Cardiac muscle cell (in vitro differentiated cells and primary cell): ENCODE data around the gene USP24. TPM values are rescaled to one million over a fixed set of nuclear protein-coding genes. Genes with fewer than 3 reads are reported as not detected.

Experiments used
- DNase-seq, 2 donors: peaks; one replicate each; pipeline versions ENCODE4 v3.0.0 to v3.0.0-alpha.2; 2010 to 2017; ENCODE audit warnings: low read depth in 1 of 2, low spot score in 1 of 2
- H3K27ac ChIP-seq: fragments of 200-600 bp; sonication (generic); 2 replicates; pipeline ENCODE4 v1.5.1; 2016
- H3K27me3 ChIP-seq: fragments of 200-600 bp; sonication (generic); 2 replicates; pipeline ENCODE4 v1.6.0; 2016; ENCODE audit warnings: control low read depth
- H3K36me3 ChIP-seq: fragments of 200-600 bp; sonication (generic); 2 replicates; pipeline ENCODE4 v1.5.1; 2016; ENCODE audit warnings: control low read depth
- H3K4me1 ChIP-seq: fragments of 200-600 bp; sonication (generic); 2 replicates; pipeline ENCODE4 v1.8.1; 2017; ENCODE audit warnings: low read depth, mild to moderate bottlenecking, mixed run types
- H3K4me3 ChIP-seq: fragments of 200-600 bp; sonication (generic); 2 replicates; pipeline ENCODE4 v1.5.1; 2016; ENCODE audit warnings: mild to moderate bottlenecking
- H3K9me3 ChIP-seq: fragments of 200-600 bp; sonication (generic); 2 replicates; pipeline ENCODE4 v1.5.1; 2017; ENCODE audit warnings: low read depth, mild to moderate bottlenecking, control low read depth
- polyA plus RNA-seq: library from polyadenylated mRNA; unstranded; fragments of >200 nt; fragmentation: Nextera tagmentation; extraction: Ambion mirVana; gene quantifications from 2 replicates; pipeline ENCODE4 v1.2.1, GENCODE V29; 2016
- total RNA-seq: library from RNA; depleted of rRNA; stranded (reverse); fragments of >200 nt; gene quantifications from 2 replicates; pipeline ENCODE4 v1.2.3, GENCODE V29; 2016
- TF ChIP-seq, protein P1 (sequence below): IDR thresholded peaks from 2 replicates; pipeline ENCODE4 v1.5.1; 2012; ENCODE audit warnings: low read depth, mild to moderate bottlenecking, low read length

USP24 gene
- total and polyA plus RNA-seq, 2 experiments from 2014 or later: 8.0 to 34.9 TPM

DNA sequence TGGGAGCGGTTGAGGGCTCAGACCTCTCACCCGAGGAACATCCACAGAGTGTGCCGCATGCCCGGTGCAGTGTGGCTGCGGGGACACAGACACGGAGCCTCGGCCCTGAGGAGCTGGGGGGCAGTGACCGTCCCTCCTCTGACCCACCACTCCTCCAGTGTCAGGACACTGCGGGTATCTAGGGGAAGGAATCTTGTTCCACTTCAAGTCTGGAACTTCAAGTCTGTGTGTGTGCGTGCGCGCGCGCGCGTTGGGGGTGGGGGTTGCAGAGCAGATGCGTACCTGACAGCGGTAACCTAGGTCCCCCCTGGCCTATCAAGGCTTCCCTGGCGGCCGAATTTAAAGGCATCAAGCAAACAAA is 158.6 kb downstream of the USP24 start:
- Histone ChIP-seq H3K36me3 (no peaks in the 10 kb centered on the region), H3K4me1 (no peaks in the 10 kb centered on the region), H3K4me3 (no peak overlapping the region), H3K27me3 (no peaks in the 10 kb centered on the region), H3K27ac (no peak overlapping the region), H3K9me3 (no peaks in the 10 kb centered on the region)
- TF ChIP-seq, protein P1, sequence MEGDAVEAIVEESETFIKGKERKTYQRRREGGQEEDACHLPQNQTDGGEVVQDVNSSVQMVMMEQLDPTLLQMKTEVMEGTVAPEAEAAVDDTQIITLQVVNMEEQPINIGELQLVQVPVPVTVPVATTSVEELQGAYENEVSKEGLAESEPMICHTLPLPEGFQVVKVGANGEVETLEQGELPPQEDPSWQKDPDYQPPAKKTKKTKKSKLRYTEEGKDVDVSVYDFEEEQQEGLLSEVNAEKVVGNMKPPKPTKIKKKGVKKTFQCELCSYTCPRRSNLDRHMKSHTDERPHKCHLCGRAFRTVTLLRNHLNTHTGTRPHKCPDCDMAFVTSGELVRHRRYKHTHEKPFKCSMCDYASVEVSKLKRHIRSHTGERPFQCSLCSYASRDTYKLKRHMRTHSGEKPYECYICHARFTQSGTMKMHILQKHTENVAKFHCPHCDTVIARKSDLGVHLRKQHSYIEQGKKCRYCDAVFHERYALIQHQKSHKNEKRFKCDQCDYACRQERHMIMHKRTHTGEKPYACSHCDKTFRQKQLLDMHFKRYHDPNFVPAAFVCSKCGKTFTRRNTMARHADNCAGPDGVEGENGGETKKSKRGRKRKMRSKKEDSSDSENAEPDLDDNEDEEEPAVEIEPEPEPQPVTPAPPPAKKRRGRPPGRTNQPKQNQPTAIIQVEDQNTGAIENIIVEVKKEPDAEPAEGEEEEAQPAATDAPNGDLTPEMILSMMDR: no peak
- DNase-seq: no peak

DNA sequence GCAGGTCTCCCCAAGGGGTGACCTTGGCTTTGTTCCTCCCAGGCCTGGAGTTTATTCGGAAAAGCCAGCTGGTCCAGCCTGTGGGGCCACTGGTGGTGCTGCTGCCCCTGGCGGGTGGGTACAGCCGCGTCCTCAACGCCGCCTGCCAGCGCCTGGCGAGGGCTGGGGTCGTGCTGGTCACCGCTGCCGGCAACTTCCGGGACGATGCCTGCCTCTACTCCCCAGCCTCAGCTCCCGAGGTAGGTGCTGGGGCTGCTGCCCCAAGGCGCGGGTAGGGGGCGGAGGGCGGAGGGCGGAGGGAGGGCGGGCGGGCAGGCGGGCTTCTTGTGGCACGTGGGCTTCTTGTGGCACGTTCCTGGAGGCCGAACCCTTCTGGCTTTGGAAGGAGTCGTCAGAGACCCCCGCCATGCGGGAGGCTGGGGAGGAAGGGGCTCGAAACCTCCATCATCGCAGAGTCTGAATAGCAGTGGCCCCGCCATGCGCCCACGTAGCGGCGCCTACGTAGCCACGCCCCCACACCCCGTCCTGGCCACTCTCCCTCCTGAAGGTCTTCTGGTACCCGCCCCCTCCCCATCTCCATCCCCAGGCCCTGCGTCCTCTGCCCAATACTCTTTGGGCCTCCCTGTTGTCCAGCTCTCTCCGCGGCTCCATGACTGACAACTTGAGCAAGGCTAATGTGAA is 159.1 kb downstream of the USP24 start:
- TF ChIP-seq, protein P1: no peak
- Histone ChIP-seq H3K36me3 (no peaks in the 10 kb centered on the region), H3K9me3 (no peaks in the 10 kb centered on the region), H3K4me1 (no peaks in the 10 kb centered on the region), H3K27ac (no peak overlapping the region), H3K4me3 (no peak overlapping the region), H3K27me3 (no peaks in the 10 kb centered on the region)
- no peak for DNase-seq

DNA sequence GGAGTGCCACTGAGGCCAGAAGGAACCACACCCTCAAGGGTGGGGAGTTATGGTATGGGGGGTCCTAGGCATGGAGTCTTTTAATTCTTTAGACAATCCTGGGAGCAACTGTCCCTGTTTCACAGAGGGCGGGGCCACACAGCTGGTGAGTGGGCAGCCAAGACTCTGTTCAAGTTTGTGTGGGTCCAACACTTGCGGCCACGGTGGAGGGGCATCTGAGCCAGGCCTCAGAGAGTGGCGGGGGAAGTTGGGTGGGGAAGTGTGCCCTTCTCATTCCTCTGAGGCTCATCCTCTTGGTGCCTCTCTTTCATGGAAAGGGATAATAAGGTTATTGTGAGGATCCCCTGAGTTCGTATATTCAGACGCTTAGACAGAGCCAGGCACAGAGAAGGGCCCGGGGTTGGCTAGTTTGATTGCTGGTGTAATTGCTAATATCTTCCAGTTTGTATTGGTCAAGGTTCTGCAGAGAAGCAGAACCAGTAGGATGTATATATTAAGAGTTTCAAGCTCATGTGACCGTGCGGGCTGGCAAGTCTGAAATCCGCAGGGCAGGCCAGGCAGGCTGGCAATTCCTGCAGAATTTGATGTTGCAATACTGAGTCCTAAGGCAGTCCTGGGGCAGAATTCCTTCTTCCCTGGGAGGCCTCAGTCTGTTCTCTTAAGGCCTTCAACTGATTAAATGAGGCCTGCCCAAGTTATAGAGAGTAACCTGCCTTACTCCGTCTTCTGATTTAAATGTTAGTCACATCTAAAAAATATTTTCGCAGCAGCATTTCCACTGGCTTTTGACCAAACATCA is 159.9 kb downstream of the USP24 start:
- TF ChIP-seq, protein P1: no peak
- Histone ChIP-seq H3K36me3 (no peaks in the 10 kb centered on the region), H3K27ac (no peak overlapping the region), H3K9me3 (no peaks in the 10 kb centered on the region), H3K4me3 (no peak overlapping the region), H3K4me1 (no peaks in the 10 kb centered on the region), H3K27me3 (no peaks in the 10 kb centered on the region)
- peak in 1 of 2 donors; percentile 33 for DNase-seq

DNA sequence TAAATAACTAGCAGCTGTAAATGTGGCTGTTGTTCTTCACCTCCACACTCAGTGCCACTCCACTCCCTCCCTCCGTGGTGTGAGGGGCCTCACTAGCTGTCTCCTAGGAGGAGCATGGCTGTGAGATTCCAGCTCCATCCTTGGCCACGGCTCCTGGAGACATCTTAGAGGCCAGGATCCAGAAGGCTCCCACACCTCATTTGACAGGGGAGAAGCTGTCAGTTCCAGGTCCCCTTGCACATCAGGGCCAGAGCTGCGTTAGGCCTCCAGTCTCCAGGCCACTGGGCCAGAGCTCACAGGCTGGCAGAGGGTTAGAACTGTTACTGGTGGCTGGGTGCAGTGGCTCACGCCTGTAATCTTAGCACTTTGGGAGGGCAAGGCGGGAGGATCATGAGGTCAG is 160.8 kb downstream of the USP24 start:
- DNase-seq: no peak
- Histone ChIP-seq H3K4me1 (no peaks in the 10 kb centered on the region), H3K27me3 (no peaks in the 10 kb centered on the region), H3K4me3 (no peak overlapping the region), H3K36me3 (no peaks in the 10 kb centered on the region), H3K27ac (no peak overlapping the region), H3K9me3 (no peaks in the 10 kb centered on the region)
- TF ChIP-seq, protein P1: no peak

DNA sequence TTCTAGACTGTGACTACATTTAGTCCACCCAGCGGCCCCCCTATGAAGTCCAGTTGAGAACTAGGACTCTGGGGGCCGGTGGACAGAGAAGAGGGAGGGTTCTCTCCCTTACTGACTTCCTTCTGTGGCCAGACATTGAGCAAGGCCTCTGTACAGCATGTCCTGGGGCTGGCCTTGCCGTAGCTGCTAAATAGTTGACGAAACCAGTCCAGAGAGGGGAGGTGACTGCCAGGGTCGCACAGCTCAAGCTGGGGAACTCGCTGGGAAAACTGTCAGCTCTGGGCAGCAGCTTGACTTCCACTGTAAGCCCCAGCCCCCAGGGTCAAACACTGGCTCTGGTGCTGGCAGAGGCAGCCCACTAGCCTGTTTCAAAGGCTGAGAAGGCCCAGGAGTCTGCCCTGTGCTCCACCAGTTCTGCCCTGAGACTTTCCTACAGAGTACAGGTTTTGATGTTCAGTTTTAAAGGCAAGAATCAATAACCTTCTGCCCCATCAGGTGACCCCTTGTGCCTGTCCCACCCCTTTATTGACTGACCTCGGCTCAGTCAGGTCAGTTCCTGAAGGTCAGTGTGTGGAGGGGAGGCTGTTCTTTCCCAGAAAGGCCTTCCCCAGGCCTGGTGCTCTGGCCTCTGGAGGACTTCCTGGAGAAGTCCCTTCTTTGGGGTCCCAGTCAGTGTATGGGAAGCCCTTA is 161.8 kb downstream of the USP24 start:
- no peak overlapping the region for H3K4me3 ChIP-seq
- no peaks in the 10 kb centered on the region for H3K4me1 ChIP-seq
- TF ChIP-seq, protein P1: no peak
- no peaks in the 10 kb centered on the region for H3K36me3 ChIP-seq
- no peaks in the 10 kb centered on the region for H3K27me3 ChIP-seq
- no peaks in the 10 kb centered on the region for H3K9me3 ChIP-seq
- peak in 1 of 2 donors; percentile 65 for DNase-seq
- H3K27ac ChIP-seq: no peak overlapping the region
